Frontal cortex (tissue), 4 donors: ENCODE results near the gene CETP. TPM values are rescaled to one million over a fixed set of nuclear protein-coding genes. Genes with fewer than 3 reads are reported as not detected.

Experiments
- DNase-seq, 2 donors: peaks; one replicate each; pipeline ENCODE4 v3.0.0; 2012; ENCODE audit warnings: low spot score in 2 of 2
- FAIRE-seq: peaks from 2 replicates; lab custom pipeline; 2012; peaks lifted over from hg19 to GRCh38; lab: Jason Lieb, UNC
- total RNA-seq: library from RNA; depleted of rRNA; stranded (reverse); fragments of >200 nt; gene quantifications from one replicate; pipeline ENCODE4 v1.2.3, GENCODE V29; 2014
- donor health status: control.
- donor health status: control.
- donor health status: control.

The CETP gene
- total RNA-seq, 1 donor from 2014 or later: 0.82 TPM

- no peak for FAIRE-seq
Measured at GRCh38 chr16:57008440-57008839, 46.7 kb downstream of the CETP start.

DNA sequence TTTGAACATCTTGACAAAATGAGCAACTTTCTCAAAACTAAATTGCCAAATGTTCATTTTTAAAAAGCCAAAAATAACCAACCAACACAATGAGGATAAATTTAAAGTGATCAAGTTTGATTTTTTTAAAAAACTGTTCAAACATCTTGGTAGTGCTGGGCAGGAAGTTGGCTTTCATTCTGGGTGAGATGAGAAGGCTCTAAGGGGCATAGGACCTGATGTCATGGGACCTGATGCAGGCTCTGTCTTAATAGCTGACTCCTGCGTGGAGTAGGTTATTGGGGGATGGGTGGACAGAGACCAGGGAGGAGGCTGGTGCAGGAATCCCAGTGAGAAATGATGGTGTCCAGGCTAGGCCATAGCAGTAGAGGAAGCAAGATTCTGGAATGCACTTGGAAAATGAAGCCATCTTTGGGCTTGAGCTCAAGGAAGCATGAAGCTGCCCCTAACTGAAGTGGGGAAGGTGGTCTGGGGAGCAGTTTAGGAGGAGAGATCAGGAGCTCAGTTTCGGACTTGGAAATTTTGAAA, 48.0 kb downstream of the CETP start:
- DNase-seq: no peak
- FAIRE-seq: no peak

More at GRCh38 chr16:57008440-57008839, 46.7 kb downstream of the CETP start:
- no peak for DNase-seq

DNA sequence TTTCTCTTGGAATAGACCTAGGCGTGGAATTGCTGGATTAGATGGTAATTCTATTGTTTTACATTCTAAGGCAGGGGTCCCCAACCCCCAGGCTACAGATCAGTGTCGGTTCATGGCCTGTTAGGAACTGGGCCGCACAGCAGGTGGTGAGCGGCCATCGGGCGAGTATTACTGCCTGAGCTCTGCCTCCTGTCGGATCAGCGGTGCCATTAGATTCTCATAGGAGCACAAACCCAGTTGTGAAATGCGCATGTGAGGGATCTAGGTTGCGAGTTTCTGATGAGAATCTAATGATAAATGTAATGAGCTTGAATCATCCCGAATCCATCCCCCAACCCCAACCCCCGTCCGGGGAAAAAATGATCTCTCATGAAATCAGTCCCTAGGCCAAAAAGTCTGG, 50.6 kb downstream of the CETP start:
- FAIRE-seq (no peak), DNase-seq (no peak)

DNA sequence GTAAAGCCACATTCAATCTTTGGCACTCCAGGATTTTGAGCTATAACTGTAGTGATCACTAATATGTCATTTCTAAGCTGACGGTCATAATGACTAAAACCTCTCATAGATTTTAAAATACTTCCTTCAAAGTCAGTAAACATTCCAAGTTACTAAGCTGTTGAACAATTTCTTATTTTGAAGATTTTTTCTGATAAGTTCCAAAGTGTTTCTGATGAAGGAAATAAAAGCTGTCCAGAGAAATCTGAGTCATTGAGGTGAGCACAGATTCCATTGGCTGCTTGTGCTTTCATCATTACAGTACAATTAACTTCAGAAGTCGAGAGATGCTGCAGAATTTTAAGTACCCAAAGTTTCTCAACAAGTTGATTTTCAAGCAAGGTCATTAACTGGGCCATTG, 51.5 kb downstream of the CETP start:
- no peak for DNase-seq
- FAIRE-seq: no peak

GRCh38 chr16:57013902-57014301, 52.2 kb downstream of the CETP start:
- FAIRE-seq (no peak), DNase-seq (no peak)

DNA sequence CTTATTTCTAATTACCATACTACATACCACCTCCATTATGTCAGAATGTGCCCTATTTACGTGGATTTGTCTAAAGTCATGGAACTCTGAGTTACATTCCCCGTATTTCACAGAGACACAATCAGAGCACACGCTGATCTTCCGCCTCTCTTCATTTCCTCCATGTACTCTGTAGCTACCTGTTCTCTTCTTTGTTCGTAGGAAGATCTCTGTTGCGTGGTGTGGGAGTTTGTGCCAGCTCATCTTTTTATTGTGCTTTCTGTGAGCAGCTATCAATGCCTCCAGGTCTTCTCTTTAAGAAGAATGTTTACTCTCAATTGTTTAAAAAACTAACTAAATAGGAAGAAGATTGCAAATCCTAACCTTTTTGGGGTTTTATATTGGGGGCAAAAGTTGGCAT, 54.6 kb downstream of the CETP start:
- no peak for FAIRE-seq
- DNase-seq: no peak

DNA sequence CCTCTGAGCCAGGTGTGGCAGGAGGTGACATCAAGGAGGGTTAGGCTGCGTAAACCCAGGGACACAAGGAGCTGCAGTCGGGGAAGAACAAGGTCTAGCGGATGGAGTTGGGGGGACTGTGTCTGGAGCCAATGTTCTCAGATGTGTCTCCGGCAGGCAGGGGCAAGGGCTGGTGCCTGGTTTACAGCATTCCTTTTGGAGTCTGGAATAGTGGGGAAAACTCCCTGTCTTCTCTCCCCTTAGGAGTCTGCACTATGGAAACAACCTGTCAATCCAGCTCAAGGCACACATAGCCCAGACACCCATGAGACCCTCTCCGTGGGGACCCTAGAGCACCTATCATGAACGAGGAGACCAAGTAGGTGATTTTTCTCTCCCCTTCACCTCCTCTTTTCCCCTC, 55.1 kb downstream of the CETP start:
- no peak for DNase-seq
- no peak for FAIRE-seq

DNA sequence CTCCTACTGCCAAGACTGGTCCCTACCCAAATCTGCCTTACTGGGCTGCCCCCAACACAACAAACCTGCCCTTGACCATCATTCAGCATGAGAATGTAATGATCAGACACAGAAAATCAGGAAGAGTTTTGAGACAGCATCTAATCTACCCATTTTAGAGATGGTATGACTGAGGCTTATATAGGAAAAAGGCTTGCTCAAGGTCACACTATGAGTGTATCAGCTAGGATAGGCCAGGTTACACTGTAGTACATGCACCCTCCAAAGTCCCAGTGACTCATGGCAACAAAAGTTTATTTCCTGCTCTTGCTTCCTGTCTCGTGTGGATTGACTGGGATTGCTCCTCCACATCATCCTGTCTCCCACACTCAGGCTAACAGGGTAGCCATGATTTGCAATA, 55.5 kb downstream of the CETP start:
- FAIRE-seq (no peak), DNase-seq (no peak)

DNA sequence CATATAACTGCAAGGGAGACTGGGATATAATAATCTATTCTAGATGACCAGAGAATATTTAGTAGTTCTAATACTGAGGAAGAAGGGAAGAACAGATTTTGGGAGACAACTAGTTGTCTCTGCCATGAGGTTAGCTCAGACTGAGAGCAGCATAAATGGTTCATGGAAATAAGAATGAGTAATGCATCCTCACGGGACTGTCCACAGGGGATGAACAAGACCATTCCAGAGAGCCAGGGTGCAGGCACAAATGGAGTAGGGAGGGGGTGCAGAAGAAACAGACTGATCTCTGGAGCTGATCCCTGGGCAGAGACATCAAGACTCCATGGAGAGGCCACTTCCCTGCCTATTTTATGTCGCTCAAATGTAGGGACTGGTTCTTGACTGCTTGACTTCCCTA, 58.0 kb downstream of the CETP start:
- no peak for FAIRE-seq
- DNase-seq: no peak

GRCh38 chr16:57020651-57021050, 58.9 kb downstream of the CETP start:
- FAIRE-seq: no peak
- DNase-seq: no peak

- FAIRE-seq: no peak
Measured at GRCh38 chr16:57021757-57022156, 60.0 kb downstream of the CETP start.

GRCh38 chr16:57022445-57022844, 60.7 kb downstream of the CETP start:
- FAIRE-seq: no peak
- DNase-seq: no peak

More at GRCh38 chr16:57021757-57022156, 60.0 kb downstream of the CETP start:
- no peak for DNase-seq

GRCh38 chr16:57023541-57024249, 61.9 kb downstream of the CETP start:
- FAIRE-seq: no peak

DNA sequence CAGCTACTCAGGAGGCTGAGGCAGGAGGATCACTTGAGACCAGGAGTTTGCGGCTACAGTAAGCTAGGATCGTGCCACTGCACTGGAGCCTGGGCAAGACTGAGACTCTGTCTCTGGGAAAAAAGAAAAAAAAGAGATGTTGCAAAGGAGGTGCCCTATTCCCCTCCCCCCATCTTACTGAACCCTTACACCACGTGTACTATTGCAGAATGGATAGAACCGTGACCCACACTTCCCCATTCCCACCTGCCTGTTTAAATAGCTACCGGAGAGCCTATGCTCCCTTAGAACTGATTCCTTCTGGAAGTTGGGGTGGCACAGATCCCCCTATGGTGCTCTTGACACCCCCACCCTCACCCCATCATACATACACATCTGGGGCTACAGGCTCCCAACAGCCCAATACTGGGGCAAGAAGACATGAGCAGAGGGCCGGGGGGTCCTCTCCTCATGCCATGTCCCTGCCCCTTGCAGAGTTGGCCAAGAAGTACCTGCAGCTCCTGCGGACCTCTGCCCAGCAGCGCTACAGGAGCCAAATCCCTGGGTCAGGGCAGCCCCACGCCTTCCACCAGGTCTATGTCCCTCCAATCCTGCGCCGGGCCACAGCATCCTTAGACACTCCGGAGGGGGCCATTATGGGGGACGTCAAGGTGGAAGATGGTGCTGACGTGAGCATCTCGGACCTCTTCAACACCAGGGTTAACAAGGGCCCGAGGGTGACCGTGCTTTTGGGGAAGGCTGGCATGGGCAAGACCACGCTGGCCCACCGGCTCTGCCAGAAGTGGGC, 63.3 kb downstream of the CETP start:
- no peak for DNase-seq
- FAIRE-seq: no peak

More at GRCh38 chr16:57023541-57024249, 61.9 kb downstream of the CETP start:
- DNase-seq: no peak

- FAIRE-seq: no peak
Measured at GRCh38 chr16:57025941-57026777, 64.4 kb downstream of the CETP start.

GRCh38 chr16:57026778-57027062, 65.0 kb downstream of the CETP start:
- FAIRE-seq: no peak

More at GRCh38 chr16:57025941-57026777, 64.4 kb downstream of the CETP start:
- DNase-seq: no peak

GRCh38 chr16:57027067-57027466, 65.3 kb downstream of the CETP start:
- FAIRE-seq (no peak), DNase-seq (no peak)

More at GRCh38 chr16:57026778-57027062, 65.0 kb downstream of the CETP start:
- no peak for DNase-seq

- FAIRE-seq: no peak
- DNase-seq: no peak
Measured at GRCh38 chr16:57028086-57028485, 66.3 kb downstream of the CETP start.

- no peak for DNase-seq
- FAIRE-seq: no peak
Measured at GRCh38 chr16:57029161-57030160, 67.7 kb downstream of the CETP start.
